ENCODE results near the gene VPS8. TPM values are rescaled to one million over a fixed set of nuclear protein-coding genes. Genes with fewer than 3 reads are reported as not detected.

Gene VPS8
- total and polyA plus RNA-seq, 9 of the 15 experiments (the other 6 are each of a cell fraction or from before 2014, with no cell fraction given), result 7.2 to 41.0 (median 28.3) TPM

DNA sequence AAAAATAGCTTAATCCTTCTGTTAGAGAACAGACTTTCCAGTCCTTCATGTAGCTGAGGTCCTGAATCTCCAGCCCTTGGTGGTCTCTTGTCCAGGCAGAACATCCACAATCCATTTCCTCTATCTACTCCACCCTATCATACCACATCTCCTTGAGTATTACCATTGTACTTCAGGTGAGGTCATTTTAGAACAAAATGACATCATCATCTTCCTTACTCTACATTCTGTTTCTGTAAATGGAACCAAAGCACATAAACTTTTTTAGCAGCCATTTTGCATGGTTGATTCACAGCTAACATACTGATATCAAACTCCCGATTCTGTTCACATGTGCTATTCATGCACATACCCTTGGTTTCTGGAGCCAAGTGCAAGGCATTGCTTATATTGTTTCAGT is 228.5 kb downstream of the VPS8 start:
- Histone ChIP-seq H3K27me3 (ENCODE audit: control insufficient read depth in 2 of 2, insufficient read depth in 2 of 2, low read length in 2 of 2) (no peaks in the 10 kb centered on the region), H3K9me1 (ENCODE audit: control insufficient read depth, insufficient read depth, low read length) (no peaks in the 10 kb centered on the region), H3K27ac (ENCODE audit: extremely low read depth, low read depth, low read length) (no peak overlapping the region), H2AFZ (ENCODE audit: low read depth, low read length) (no peak overlapping the region), H3K4me1 (replicated peaks in 1 of 2; ENCODE audit: control insufficient read depth in 2 of 2, insufficient read depth in 2 of 2, low read length in 2 of 2) (no peaks in the 10 kb centered on the region), H3K4me2 (ENCODE audit: insufficient read depth, low read length) (no peak overlapping the region), H3K4me3 (no peak overlapping the region), H3K36me3 (ENCODE audit: control insufficient read depth, insufficient read depth, low read length) (no peaks in the 10 kb centered on the region), H3K9ac (ENCODE audit: insufficient read depth in 1 of 2, low read depth in 2 of 2, low read length in 2 of 2) (no peak overlapping the region), H3K79me2 (ENCODE audit: control insufficient read depth, insufficient read depth, low read length) (no peaks in the 10 kb centered on the region), H4K20me1 (replicated peaks; ENCODE audit: control insufficient read depth, insufficient read depth, low read length) (no peaks in the 10 kb centered on the region), H3K9me3 (replicated peaks; ENCODE audit: control insufficient read depth, insufficient read depth, low read depth, low read length) (no peaks in the 10 kb centered on the region)
- no peak for FAIRE-seq
- TF ChIP-seq ATF7 (IDR thresholded peaks at IDR 0.05), result peak; percentile 32; the same call in 1 of the 2 replicates
- TF ChIP-seq PBX2 (CRISPR knock-in tag; IDR thresholded peaks at IDR 0.05; ENCODE audit: low read depth), result no peak
- no peak for TF ChIP-seq PBX2 (tag; conservative IDR thresholded peaks at IDR 0.05; ENCODE audit: low read depth)
- TF ChIP-seq ZNF165 (CRISPR knock-in tag; IDR thresholded peaks at IDR 0.05; ENCODE audit: borderline replicate concordance), result no peak
- TF ChIP-seq, protein P1, sequence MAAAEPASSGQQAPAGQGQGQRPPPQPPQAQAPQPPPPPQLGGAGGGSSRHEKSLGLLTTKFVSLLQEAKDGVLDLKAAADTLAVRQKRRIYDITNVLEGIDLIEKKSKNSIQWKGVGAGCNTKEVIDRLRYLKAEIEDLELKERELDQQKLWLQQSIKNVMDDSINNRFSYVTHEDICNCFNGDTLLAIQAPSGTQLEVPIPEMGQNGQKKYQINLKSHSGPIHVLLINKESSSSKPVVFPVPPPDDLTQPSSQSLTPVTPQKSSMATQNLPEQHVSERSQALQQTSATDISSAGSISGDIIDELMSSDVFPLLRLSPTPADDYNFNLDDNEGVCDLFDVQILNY (CRISPR knock-in tag; IDR thresholded peaks at IDR 0.05), result no peak
- no peak for TF ChIP-seq RUNX1 (IDR thresholded peaks at IDR 0.05; ENCODE audit: low read depth)
- no peak for TF ChIP-seq MEF2D (tag; conservative IDR thresholded peaks at IDR 0.05; ENCODE audit: low read depth)
- TF ChIP-seq FUS (optimal IDR thresholded peaks at IDR 0.05; ENCODE audit: low read depth, low read length), result no peak
- TF ChIP-seq, protein P2, sequence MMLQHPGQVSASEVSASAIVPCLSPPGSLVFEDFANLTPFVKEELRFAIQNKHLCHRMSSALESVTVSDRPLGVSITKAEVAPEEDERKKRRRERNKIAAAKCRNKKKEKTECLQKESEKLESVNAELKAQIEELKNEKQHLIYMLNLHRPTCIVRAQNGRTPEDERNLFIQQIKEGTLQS (IDR thresholded peaks at IDR 0.05), result peak; percentile 66
- TF ChIP-seq, protein P2 (CRISPR knock-in tag; conservative IDR thresholded peaks at IDR 0.05), result no peak
- no peak for TF ChIP-seq ETS1 (conservative IDR thresholded peaks at IDR 0.05; ENCODE audit: control insufficient read depth, low read depth, low read length)
- TF ChIP-seq ETV1 (tag; conservative IDR thresholded peaks at IDR 0.05; ENCODE audit: low read depth), result no peak
- in situ Hi-C loops (cut with MboI), result no loop called here
- no peak for ATAC-seq
- ChIA-PET POLR2A (no interaction called here), CTCF (ENCODE audit: low intra/inter-chr PET ratio) (no interaction called here)
- no peak for DNase-seq (ENCODE audit: extremely low read depth in 1 of 4, low spot score in 3 of 4)
- no TSS peak for BruUV-seq (replicated peaks)
- intact Hi-C loops (cut with micrococcal nuclease), result no loop called here
- WGBS (ENCODE audit: insufficient coverage, low coverage, missing lambda C conversion rate), result 72% methylated on average over 1 of the region's 1 CpG

All from K562 (cell line).